ENCODE measurements around the gene CNBD2.

- no peak for TF ChIP-seq TAF1 (IDR thresholded peaks at IDR 0.05; ENCODE audit: borderline replicate concordance, low read depth, low read length)
- TF ChIP-seq POLR2AphosphoS5 (IDR thresholded peaks at IDR 0.05; ENCODE audit: low read depth, low read length): no peak
Observed at GRCh38 chr20:36062799-36063198, 94.4 kb downstream of the CNBD2 start.

All from GM12892 (cell line).